HepG2 (cell line): ENCODE measurements around the gene PRKAG1. TPM values are rescaled to one million over a fixed set of nuclear protein-coding genes. Genes with fewer than 3 reads are reported as not detected.

ENCODE experiments used
- AKAP8 ChIP-seq: sonication (generic); formaldehyde crosslinking; IDR thresholded peaks from 2 replicates; pipeline ENCODE4 v1.5.1; 2020; ENCODE audit warnings: mild to moderate bottlenecking, missing genetic modification reagents
- ATF1 ChIP-seq: IDR thresholded peaks from 2 replicates; pipeline ENCODE4 v1.6.1; 2016; ENCODE audit warnings: mild to moderate bottlenecking, control low read depth
- CSRNP1 ChIP-seq: sonication (generic); formaldehyde crosslinking; IDR thresholded peaks from 2 replicates; pipeline ENCODE4 v1.8.1; 2023; ENCODE audit warnings: mild to moderate bottlenecking, missing genetic modification reagents
- HNRNPUL1 ChIP-seq: fragments of 200-400 bp; formaldehyde crosslinking; IDR thresholded peaks from 2 replicates; pipeline ENCODE4 v1.6.1; 2017; ENCODE audit warnings: low read depth, mild to moderate bottlenecking, low read length, moderate library complexity
- KDM4B ChIP-seq: sonication (generic); formaldehyde crosslinking; IDR thresholded peaks from 2 replicates; pipeline ENCODE4 v1.4.0; 2020; ENCODE audit warnings: missing genetic modification reagents
- MED8 ChIP-seq: sonication (generic); formaldehyde crosslinking; IDR thresholded peaks from 2 replicates; pipeline ENCODE4 v1.8.1; 2023; ENCODE audit warnings: mild to moderate bottlenecking, missing genetic modification reagents; ENCODE audit not compliant: insufficient replicate concordance
- MIXL1 ChIP-seq: IDR thresholded peaks from 2 replicates; pipeline ENCODE4 v1.6.1; 2016
- MTA3 ChIP-seq: sonication (generic); formaldehyde crosslinking; IDR thresholded peaks from 2 replicates; pipeline ENCODE4 v1.4.0; 2020; ENCODE audit warnings: missing genetic modification reagents
- SALL2 ChIP-seq: sonication (generic); formaldehyde crosslinking; IDR thresholded peaks from 2 replicates; pipeline ENCODE4 v1.8.1; 2023; ENCODE audit warnings: mild to moderate bottlenecking, missing genetic modification reagents, inconsistent platforms
- TBP ChIP-seq: sonication (generic); formaldehyde crosslinking; IDR thresholded peaks from 2 replicates; pipeline ENCODE4 v1.5.0; 2020; ENCODE audit warnings: missing genetic modification reagents
- ZFAT ChIP-seq: sonication (generic); formaldehyde crosslinking; conservative IDR thresholded peaks from 2 replicates; pipeline ENCODE4 v1.8.1; 2023; ENCODE audit warnings: missing genetic modification reagents, inconsistent platforms
- ZFP90 ChIP-seq: sonication (generic); formaldehyde crosslinking; IDR thresholded peaks from 2 replicates; pipeline ENCODE4 v1.8.0; 2022; ENCODE audit warnings: missing genetic modification reagents, mild to moderate bottlenecking, inconsistent platforms, borderline replicate concordance
- ZNF10 ChIP-seq: sonication (generic); formaldehyde crosslinking; IDR thresholded peaks from 2 replicates; pipeline ENCODE4 v1.4.0; 2020; ENCODE audit warnings: mild to moderate bottlenecking, low read depth, missing genetic modification reagents, borderline replicate concordance
- ZNF33B ChIP-seq: sonication (generic); formaldehyde crosslinking; IDR thresholded peaks from 2 replicates; pipeline ENCODE4 v1.5.1; 2020; ENCODE audit warnings: mild to moderate bottlenecking, missing genetic modification reagents
- ZNF563 ChIP-seq: sonication (generic); formaldehyde crosslinking; IDR thresholded peaks from 2 replicates; pipeline ENCODE4 v1.8.0; 2022; ENCODE audit warnings: mild to moderate bottlenecking, moderate library complexity, missing genetic modification reagents
- ZNF670 ChIP-seq: sonication (generic); formaldehyde crosslinking; IDR thresholded peaks from 2 replicates; pipeline ENCODE4 v1.8.0; 2022; ENCODE audit warnings: mild to moderate bottlenecking, missing genetic modification reagents, borderline replicate concordance
- ZNF703 ChIP-seq: sonication (generic); formaldehyde crosslinking; IDR thresholded peaks from 2 replicates; pipeline ENCODE4 v1.5.1; 2020; ENCODE audit warnings: missing genetic modification reagents, mild to moderate bottlenecking, moderate library complexity, borderline replicate concordance
- ZNF781 ChIP-seq: sonication (generic); formaldehyde crosslinking; IDR thresholded peaks from 2 replicates; pipeline ENCODE4 v1.5.1; 2020; ENCODE audit warnings: borderline replicate concordance, mild to moderate bottlenecking, missing genetic modification reagents; ENCODE audit errors: not compliant biosample characterization
- polyA plus RNA-seq, 8 experiments: library from polyadenylated mRNA; depleted of rRNA in 3 of 8; stranded (reverse) in 7 of 8; unstranded in 1 of 8; fragments of >200 nt; fragmentation: Illumina TruSeq in 4 of 8; extraction: Trizol in 4 of 8; gene quantifications; 2 replicates each; pipeline versions ENCODE4 v1.2.1 to v1.2.3, GENCODE V29; 2011 to 2016; ENCODE audit warnings: low read depth in 4 of 8, missing spikeins in 1 of 8, mixed read lengths in 1 of 8; ENCODE audit not compliant: insufficient read depth in 1 of 8
- total RNA-seq, 5 experiments: library from RNA; depleted of rRNA; stranded (reverse); fragments of >200 nt; fragmentation: Illumina TruSeq; extraction: Trizol; gene quantifications; 2 replicates each; pipeline ENCODE4 v1.2.3, GENCODE V29; 2016; ENCODE audit warnings: low read depth in 1 of 5
- TF ChIP-seq, protein P1 (sequence below): IDR thresholded peaks from 2 replicates; pipeline ENCODE4 v1.6.1; 2016; ENCODE audit warnings: control low read depth
- TF ChIP-seq, protein P2 (sequence below): sonication (generic); formaldehyde crosslinking; conservative IDR thresholded peaks from 2 replicates; pipeline ENCODE4 v1.4.0; 2020; ENCODE audit warnings: missing genetic modification reagents
- TF ChIP-seq, protein P3 (sequence below): sonication (generic); formaldehyde crosslinking; conservative IDR thresholded peaks from 2 replicates; pipeline ENCODE4 v1.4.0; 2020; ENCODE audit warnings: mild to moderate bottlenecking, missing genetic modification reagents, moderate library complexity

PRKAG1 gene
- total and polyA plus RNA-seq, 2 of the 13 experiments (the other 11 are each of a cell fraction or from before 2014, with no cell fraction given): 26.1 to 32.8 TPM

DNA sequence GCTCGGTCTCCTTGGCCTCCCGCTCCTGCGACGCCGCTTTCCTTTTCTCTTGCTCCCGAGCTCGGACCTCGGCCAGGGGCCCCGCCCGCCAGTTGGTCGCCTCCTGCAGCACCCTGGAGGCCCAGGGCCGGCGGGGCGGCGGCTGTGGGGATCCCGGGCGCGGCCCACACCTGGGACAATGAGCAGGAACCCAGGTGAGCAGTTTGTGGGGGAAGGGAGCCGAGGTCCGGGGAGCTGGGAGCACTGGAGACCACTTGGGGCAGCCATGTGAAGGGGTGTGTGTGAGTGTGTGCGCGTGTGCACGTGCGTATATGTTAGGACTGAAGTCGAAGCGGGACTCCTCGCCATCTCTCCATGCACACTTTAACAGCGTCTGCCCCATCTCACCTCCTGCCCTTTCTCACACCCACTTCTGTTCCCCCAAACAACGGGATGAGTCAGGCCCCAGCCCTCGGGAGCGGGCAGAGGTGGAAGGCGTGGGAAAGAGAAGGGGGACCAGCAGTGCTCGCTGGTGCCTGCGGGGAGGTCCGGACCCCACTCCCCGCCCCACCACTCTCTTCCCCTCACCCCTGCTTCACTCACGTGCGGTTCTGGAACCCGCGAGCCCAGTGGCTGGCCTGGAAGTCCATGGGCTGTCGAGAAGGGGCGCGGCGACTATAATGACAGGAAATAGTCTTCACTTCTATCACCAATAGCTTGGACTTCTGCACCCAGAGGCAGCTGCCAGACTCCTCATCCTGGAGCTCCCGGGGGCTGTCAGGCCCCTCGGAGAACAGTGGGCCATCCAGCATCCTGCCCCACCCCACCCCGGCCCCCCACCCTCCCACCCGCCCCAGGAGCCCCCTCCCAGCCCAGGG lies 19.9 kb downstream of the PRKAG1 start (continued):
- TF ChIP-seq AKAP8 (no peak), KDM4B (CRISPR knock-in tag) (no peak), TBP (CRISPR knock-in tag) (no peak), MED8 (CRISPR knock-in tag) (no peak), ATF1 (CRISPR knock-in tag) (no peak), ZNF563 (CRISPR knock-in tag) (peak; percentile 83; the same call in 1 of the 2 replicates), ZNF703 (CRISPR knock-in tag) (peak; percentile 96), ZNF781 (peak; percentile 65), HNRNPUL1 (no peak), ZNF670 (CRISPR knock-in tag) (no peak), MIXL1 (CRISPR knock-in tag) (no peak), CSRNP1 (CRISPR knock-in tag) (0 out of 2 replicates have a peak, but pooled peaks have one; percentile 78), SALL2 (peak; percentile 32; the same call in 1 of the 2 replicates), MTA3 (CRISPR knock-in tag) (no peak), ZFAT (peak; percentile 59; the same call in 1 of the 2 replicates), ZNF33B (CRISPR knock-in tag) (peak; percentile 80; the same call in 1 of the 2 replicates), ZNF10 (CRISPR knock-in tag) (no peak), ZFP90 (peak; percentile 91; the same call in 1 of the 2 replicates)
- TF ChIP-seq, protein P1, sequence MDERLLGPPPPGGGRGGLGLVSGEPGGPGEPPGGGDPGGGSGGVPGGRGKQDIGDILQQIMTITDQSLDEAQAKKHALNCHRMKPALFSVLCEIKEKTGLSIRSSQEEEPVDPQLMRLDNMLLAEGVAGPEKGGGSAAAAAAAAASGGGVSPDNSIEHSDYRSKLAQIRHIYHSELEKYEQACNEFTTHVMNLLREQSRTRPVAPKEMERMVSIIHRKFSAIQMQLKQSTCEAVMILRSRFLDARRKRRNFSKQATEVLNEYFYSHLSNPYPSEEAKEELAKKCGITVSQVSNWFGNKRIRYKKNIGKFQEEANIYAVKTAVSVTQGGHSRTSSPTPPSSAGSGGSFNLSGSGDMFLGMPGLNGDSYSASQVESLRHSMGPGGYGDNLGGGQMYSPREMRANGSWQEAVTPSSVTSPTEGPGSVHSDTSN: no peak
- TF ChIP-seq, protein P2, sequence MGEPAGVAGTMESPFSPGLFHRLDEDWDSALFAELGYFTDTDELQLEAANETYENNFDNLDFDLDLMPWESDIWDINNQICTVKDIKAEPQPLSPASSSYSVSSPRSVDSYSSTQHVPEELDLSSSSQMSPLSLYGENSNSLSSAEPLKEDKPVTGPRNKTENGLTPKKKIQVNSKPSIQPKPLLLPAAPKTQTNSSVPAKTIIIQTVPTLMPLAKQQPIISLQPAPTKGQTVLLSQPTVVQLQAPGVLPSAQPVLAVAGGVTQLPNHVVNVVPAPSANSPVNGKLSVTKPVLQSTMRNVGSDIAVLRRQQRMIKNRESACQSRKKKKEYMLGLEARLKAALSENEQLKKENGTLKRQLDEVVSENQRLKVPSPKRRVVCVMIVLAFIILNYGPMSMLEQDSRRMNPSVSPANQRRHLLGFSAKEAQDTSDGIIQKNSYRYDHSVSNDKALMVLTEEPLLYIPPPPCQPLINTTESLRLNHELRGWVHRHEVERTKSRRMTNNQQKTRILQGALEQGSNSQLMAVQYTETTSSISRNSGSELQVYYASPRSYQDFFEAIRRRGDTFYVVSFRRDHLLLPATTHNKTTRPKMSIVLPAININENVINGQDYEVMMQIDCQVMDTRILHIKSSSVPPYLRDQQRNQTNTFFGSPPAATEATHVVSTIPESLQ (CRISPR knock-in tag): peak; percentile 29; the same call in 1 of the 2 replicates
- TF ChIP-seq, protein P3, sequence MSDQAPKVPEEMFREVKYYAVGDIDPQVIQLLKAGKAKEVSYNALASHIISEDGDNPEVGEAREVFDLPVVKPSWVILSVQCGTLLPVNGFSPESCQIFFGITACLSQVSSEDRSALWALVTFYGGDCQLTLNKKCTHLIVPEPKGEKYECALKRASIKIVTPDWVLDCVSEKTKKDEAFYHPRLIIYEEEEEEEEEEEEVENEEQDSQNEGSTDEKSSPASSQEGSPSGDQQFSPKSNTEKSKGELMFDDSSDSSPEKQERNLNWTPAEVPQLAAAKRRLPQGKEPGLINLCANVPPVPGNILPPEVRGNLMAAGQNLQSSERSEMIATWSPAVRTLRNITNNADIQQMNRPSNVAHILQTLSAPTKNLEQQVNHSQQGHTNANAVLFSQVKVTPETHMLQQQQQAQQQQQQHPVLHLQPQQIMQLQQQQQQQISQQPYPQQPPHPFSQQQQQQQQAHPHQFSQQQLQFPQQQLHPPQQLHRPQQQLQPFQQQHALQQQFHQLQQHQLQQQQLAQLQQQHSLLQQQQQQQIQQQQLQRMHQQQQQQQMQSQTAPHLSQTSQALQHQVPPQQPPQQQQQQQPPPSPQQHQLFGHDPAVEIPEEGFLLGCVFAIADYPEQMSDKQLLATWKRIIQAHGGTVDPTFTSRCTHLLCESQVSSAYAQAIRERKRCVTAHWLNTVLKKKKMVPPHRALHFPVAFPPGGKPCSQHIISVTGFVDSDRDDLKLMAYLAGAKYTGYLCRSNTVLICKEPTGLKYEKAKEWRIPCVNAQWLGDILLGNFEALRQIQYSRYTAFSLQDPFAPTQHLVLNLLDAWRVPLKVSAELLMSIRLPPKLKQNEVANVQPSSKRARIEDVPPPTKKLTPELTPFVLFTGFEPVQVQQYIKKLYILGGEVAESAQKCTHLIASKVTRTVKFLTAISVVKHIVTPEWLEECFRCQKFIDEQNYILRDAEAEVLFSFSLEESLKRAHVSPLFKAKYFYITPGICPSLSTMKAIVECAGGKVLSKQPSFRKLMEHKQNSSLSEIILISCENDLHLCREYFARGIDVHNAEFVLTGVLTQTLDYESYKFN (CRISPR knock-in tag): no peak
